HG03039 (cell line): ENCODE data around the gene IFNA6.
A peak's percentile ranks its signal among the peaks of the same experiment; 100 is the strongest.

Experiments
- ATAC-seq: cut with Tn5 transposase; IDR thresholded peaks from one replicate; pipeline ENCODE4 v1.9.1; 2021; ENCODE audit warnings: mild to moderate bottlenecking, moderate library complexity; ENCODE audit not compliant: unreplicated experiment

IFNA6 gene

GRCh38 chr9:21331676-21332402 is 18.8 kb downstream of the IFNA6 start:
- ATAC-seq, result no peak

- peak; percentile 66 for ATAC-seq
These were observed 24.1 kb downstream of the IFNA6 start for GRCh38 chr9:21326526-21327139.

- no peak for ATAC-seq
These were observed 26.6 kb downstream of the IFNA6 start for GRCh38 chr9:21324047-21324446.

- no peak for ATAC-seq
These were observed 27.7 kb downstream of the IFNA6 start for GRCh38 chr9:21322911-21323461.

DNA sequence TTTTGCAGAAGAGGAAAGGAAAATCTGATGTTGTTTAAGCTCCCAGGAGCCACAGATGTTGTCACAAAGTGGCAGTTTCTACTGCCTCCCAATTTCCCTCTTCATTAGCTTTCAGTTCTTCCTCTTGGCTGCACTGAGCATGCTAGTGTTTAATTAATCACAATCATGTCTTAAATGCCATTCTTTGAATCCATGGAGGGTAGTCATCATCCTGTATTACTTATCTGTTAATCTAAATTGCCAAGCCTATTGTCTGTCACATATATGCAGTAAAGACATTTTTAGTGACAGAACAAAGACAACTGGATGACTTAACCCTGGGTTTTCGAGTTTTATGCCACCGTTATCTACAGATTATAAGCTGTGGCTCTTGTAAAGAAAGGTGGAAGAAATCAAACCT is 30.2 kb downstream of the IFNA6 start:
- ATAC-seq, result no peak

DNA sequence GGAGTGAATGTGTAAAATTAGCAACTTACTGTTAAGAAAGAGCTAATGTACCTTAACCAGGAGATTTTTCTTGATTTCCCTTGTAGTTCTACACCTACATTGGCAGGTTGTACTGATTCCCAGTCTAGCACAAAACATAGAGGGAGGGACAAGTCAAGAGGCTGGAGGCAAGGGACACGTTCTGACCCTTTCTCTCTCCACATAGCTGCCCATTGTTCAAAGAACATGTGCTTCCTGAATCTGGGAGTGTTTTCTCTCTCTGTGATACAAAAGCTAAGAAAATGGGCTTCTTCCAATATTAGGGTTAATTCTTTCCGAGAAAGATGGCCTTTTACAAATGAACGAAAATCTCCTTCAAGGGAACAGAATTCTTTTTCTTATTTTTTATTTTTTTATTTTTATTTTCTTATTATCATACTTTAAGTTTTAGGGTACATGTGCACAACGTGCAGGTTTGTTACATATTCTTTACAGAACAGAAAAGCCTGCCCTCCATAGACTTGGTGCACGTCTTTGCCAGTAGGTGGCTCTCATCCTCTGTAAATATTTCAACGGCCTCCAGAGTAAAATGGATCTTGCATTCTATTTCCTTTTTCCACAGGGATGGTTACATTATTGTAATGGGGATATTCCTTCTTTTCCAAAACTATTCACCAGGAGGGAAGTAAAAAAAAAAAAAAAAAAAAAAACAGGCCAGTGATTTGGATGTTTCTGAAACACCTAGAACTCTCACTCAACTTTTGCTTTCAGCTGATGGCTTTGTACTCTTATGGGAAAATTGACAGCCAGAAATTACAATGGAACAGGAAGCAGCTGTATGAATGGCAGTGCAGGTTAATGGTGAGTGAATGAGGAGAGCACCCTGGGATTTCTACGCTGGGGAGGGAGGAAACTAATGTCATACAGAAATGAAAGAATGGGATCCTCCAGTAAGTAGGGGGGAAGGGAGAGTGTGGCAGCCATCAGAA is 32.4 kb downstream of the IFNA6 start:
- no peak for ATAC-seq

- no peak for ATAC-seq
These were observed 33.8 kb downstream of the IFNA6 start for GRCh38 chr9:21316860-21317259.

DNA sequence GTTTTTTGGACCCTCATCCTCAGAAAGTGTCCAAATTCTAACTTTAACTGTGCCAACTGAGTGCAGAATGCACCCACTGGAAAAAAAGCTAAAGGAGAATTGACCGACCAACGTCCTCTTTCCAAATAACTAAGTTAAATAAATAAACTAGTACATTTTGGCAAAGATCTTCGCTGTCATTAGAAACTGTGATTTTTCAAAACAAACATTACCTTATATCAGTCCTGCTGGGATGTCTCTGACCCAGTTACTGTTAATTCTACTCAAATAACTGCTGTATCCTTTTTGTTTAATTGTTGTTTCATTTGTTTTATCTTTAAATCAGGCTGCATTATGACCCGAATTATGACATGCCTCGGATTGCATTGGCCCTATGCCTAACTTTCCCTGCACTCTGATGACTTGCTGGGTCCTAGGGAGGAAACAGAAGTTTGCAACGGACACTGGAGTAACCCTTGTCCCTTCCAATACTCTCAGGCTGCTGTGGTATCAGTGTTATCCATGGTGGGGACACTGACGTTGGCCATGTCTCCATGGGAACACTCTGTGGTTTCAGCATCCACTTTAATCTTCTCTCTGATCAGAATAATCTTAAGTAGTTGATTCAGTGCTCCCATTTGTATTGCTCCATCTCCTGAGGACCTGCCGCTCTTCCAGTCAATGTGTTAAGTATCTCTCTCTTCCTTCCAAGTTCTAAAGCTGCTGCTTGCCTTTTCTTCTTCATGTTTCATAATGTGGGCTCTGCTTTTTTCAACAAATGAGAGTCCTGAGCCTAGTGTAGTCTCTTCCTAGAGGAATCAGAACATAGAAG is 34.5 kb downstream of the IFNA6 start:
- no peak for ATAC-seq

- no peak for ATAC-seq
These were observed 36.5 kb downstream of the IFNA6 start for GRCh38 chr9:21314152-21314551.

- no peak for ATAC-seq
These were observed 38.8 kb downstream of the IFNA6 start for GRCh38 chr9:21311889-21312288.

- no peak for ATAC-seq
These were observed 45.5 kb downstream of the IFNA6 start, which contains the start of gene IFNA5 for GRCh38 chr9:21305213-21305612. TSS of gene IFNA5 (minus strand) at chr9:21305313. CDS start at chr9:21305256, 57 bp downstream.
